HFFc6 (cell line): ENCODE data around the gene TXNL1. TPM values are rescaled to one million over a fixed set of nuclear protein-coding genes. Genes with fewer than 3 reads are reported as not detected.
A peak's percentile ranks its signal among the peaks of the same experiment; 100 is the strongest.
"Not testable (repeated sequence)": the region's sequence is repeated elsewhere in the genome, so short reads cannot be mapped to it uniquely, and the experiment has no call there.

ENCODE experiments used
- DNase-seq: peaks from one replicate; pipeline ENCODE4 v3.0.0-alpha.2; 2018
- H3K27ac Mint-ChIP-seq: 2 replicates; pipeline ENCODE4 v1.8.0; 2020; ENCODE audit warnings: mild to moderate bottlenecking, mixed read lengths
- H3K27me3 Mint-ChIP-seq: 2 replicates; pipeline ENCODE4 v1.8.0; 2021; ENCODE audit warnings: mild to moderate bottlenecking, moderate library complexity, mixed read lengths; ENCODE audit not compliant: insufficient read depth
- H3K36me3 Mint-ChIP-seq: 2 replicates; pipeline ENCODE4 v1.8.0; 2021; ENCODE audit warnings: low read depth, mixed read lengths
- H3K4me1 Mint-ChIP-seq: 2 replicates; pipeline ENCODE4 v1.8.0; 2020; ENCODE audit warnings: low read depth, mixed read lengths
- H3K4me3 Mint-ChIP-seq: 2 replicates; pipeline ENCODE4 v1.8.0; 2020; ENCODE audit warnings: mild to moderate bottlenecking, moderate library complexity, mixed read lengths
- H3K9me3 Mint-ChIP-seq: 2 replicates; pipeline ENCODE4 v1.8.0; 2020; ENCODE audit warnings: mild to moderate bottlenecking, mixed read lengths
- CTCF ChIP-seq: fragments of 200-600 bp; sonication (generic); IDR thresholded peaks from 2 replicates; pipeline ENCODE4 v1.5.0; 2021; ENCODE audit warnings: antibody characterized with exemption, mild to moderate bottlenecking
- total RNA-seq, 6 experiments: library from RNA; stranded (reverse); fragmentation: NEBNext Ultra II Directional; extraction: Animal tissue kit (Norgen Biotek cat#: 25700); gene quantifications; 2 replicates in 1 of 6; 3 replicates in 5 of 6; pipeline ENCODE4 v1.2.3, GENCODE V29; 2021

The TXNL1 gene
- total RNA-seq, 6 experiments from 2014 or later, result 73.5 to 85.5 (median 80.8) TPM

GRCh38 chr18:56660655-56661054 is 22.3 kb upstream of the TXNL1 start:
- H3K27ac Mint-ChIP-seq, result no peak overlapping the region
- peaks cover 12% of the 10 kb centered on the region; the same call in 1 of the 2 replicates for H3K36me3 Mint-ChIP-seq
- TF ChIP-seq CTCF, result no peak
- H3K27me3 Mint-ChIP-seq, result no peaks in the 10 kb centered on the region
- H3K9me3 Mint-ChIP-seq, result no peaks in the 10 kb centered on the region
- H3K4me1 Mint-ChIP-seq, result peaks cover 22% of the 10 kb centered on the region
- DNase-seq, result no peak
- no peak overlapping the region for H3K4me3 Mint-ChIP-seq

- DNase-seq, result no peak
- Mint-ChIP-seq H3K27me3 (no peaks in the 10 kb centered on the region), H3K27ac (no peak overlapping the region), H3K4me3 (no peak overlapping the region), H3K36me3 (peaks cover 12% of the 10 kb centered on the region; the same call in 1 of the 2 replicates), H3K4me1 (peaks cover 22% of the 10 kb centered on the region), H3K9me3 (no peaks in the 10 kb centered on the region)
- no peak for TF ChIP-seq CTCF
These were observed 20.7 kb upstream of the TXNL1 start for GRCh38 chr18:56659111-56659510.

GRCh38 chr18:56658261-56658660 is 19.9 kb upstream of the TXNL1 start:
- Mint-ChIP-seq H3K36me3 (peaks cover 14% of the 10 kb centered on the region; the same call in 1 of the 2 replicates), H3K27ac (no peak overlapping the region), H3K4me3 (no peak overlapping the region), H3K27me3 (no peaks in the 10 kb centered on the region), H3K4me1 (peaks cover 26% of the 10 kb centered on the region), H3K9me3 (no peaks in the 10 kb centered on the region)
- TF ChIP-seq CTCF, result no peak
- no peak for DNase-seq

- not testable (repeated sequence) for H3K36me3 Mint-ChIP-seq, H3K27me3 Mint-ChIP-seq
- peaks cover 29% of the 10 kb centered on the region for H3K4me1 Mint-ChIP-seq
These were observed 15.9 kb upstream of the TXNL1 start for GRCh38 chr18:56654280-56654679.

GRCh38 chr18:56652802-56653201 is 14.4 kb upstream of the TXNL1 start:
- Mint-ChIP-seq H3K27me3 (no peaks in the 10 kb centered on the region), H3K9me3 (no peaks in the 10 kb centered on the region), H3K4me3 (no peak overlapping the region), H3K36me3 (0 out of 2 replicates have a peak, but pooled peaks cover 4% of the 10 kb centered on the region), H3K27ac (no peak overlapping the region), H3K4me1 (peaks cover 29% of the 10 kb centered on the region)
- TF ChIP-seq CTCF, result no peak
- DNase-seq, result no peak

More at GRCh38 chr18:56654280-56654679, 15.9 kb upstream of the TXNL1 start:
- H3K27ac Mint-ChIP-seq, H3K4me3 Mint-ChIP-seq, DNase-seq, H3K9me3 Mint-ChIP-seq: not testable (repeated sequence)

- TF ChIP-seq CTCF, result no peak
- H3K9me3 Mint-ChIP-seq, result no peaks in the 10 kb centered on the region
- peaks cover 29% of the 10 kb centered on the region for H3K4me1 Mint-ChIP-seq
- H3K27me3 Mint-ChIP-seq, result no peaks in the 10 kb centered on the region
- H3K36me3 Mint-ChIP-seq, result 0 out of 2 replicates have a peak, but pooled peaks cover 4% of the 10 kb centered on the region
- peak overlapping the region; percentile 89 for H3K4me3 Mint-ChIP-seq
- no peak for DNase-seq
- peak overlapping the region; percentile 83 for H3K27ac Mint-ChIP-seq
These were observed 13.3 kb upstream of the TXNL1 start for GRCh38 chr18:56651771-56652092.
